Heart right ventricle (tissue), 16 donors: ENCODE data around the gene MLLT3. TPM values are rescaled to one million over a fixed set of nuclear protein-coding genes. Genes with fewer than 3 reads are reported as not detected.

Source experiments
- ATAC-seq, 8 donors: fragments of 200-7000 bp; cut with Tn5 transposase; one replicate each; pipeline ENCODE4 v1.9.1; 2020; ENCODE audit warnings: mild to moderate bottlenecking in 8 of 8, moderate library complexity in 8 of 8, moderate number of reproducible peaks in 1 of 8
- DNase-seq, 2 donors: peaks; one replicate each; pipeline ENCODE4 v3.0.0-alpha.2; 2020
- H3K27ac ChIP-seq, 10 donors: fragments of 200-600 bp; sonication (generic) in 2 of 10; one replicate each; pipeline versions ENCODE4 v1.5.0 to v1.8.0; 2020 to 2022; ENCODE audit warnings: mild to moderate bottlenecking in 3 of 10
- H3K27me3 ChIP-seq, 7 donors: fragments of 200-600 bp; one replicate each; pipeline ENCODE4 v1.8.0; 2021 to 2022; ENCODE audit warnings: mild to moderate bottlenecking in 2 of 7
- H3K36me3 ChIP-seq, 9 donors: fragments of 200-600 bp; sonication (generic) in 1 of 9; one replicate each; pipeline versions ENCODE4 v1.5.0 to v1.8.0; 2020 to 2022; ENCODE audit warnings: mild to moderate bottlenecking in 2 of 9
- H3K4me1 ChIP-seq, 9 donors: fragments of 200-600 bp; sonication (generic) in 1 of 9; one replicate each; pipeline versions ENCODE4 v1.5.0 to v1.8.0; 2020 to 2022; ENCODE audit warnings: mild to moderate bottlenecking in 4 of 9
- H3K4me3 ChIP-seq, 10 donors: fragments of 200-600 bp; sonication (generic) in 2 of 10; one replicate each; pipeline versions ENCODE4 v1.5.0 to v1.8.0; 2020 to 2022; ENCODE audit warnings: mild to moderate bottlenecking in 7 of 10, moderate library complexity in 2 of 10
- H3K9me3 ChIP-seq, 11 donors: fragments of 200-600 bp in 10 of 11; sonication (generic) in 2 of 11; one replicate each; pipeline versions ENCODE4 v1.5.0 to v1.8.0; 2013 to 2022; ENCODE audit warnings: mild to moderate bottlenecking in 2 of 11, control low read depth in 1 of 11, moderate library complexity in 1 of 11
- WGBS, 2 donors: extraction: QIAGEN DNeasy Blood & Tissue Kit; methylation state at CpG; one replicate each; pipeline ENCODE4 v1.1.7; 2013; ENCODE audit warnings: inconsistent platforms in 1 of 2; 5-methylcytosine and 5-hydroxymethylcytosine counted together
- intact Hi-C, 10 donors: fragments of 100-400 bp; cut with DNase I; formaldehyde crosslinking; loops; one replicate each; pipeline versions ENCODE4 v1.11.1 to v1.14.2; 2022
- polyA plus RNA-seq, 2 donors: library from polyadenylated mRNA; stranded (reverse); fragments of 200-250 nt; gene quantifications; one replicate each; pipeline ENCODE4 v1.2.3, GENCODE V29; 2013
- total RNA-seq, 10 donors: library from RNA; stranded (reverse); fragmentation: NEBNext Ultra II Directional in 3 of 10; extraction: Animal tissue kit (Norgen Biotek cat#: 25700) in 3 of 10; gene quantifications; one replicate each; pipeline versions ENCODE4 v1.2.1 to v1.2.4, GENCODE V29; 2021 to 2023
- TF ChIP-seq, protein P1 (sequence below), 9 donors: fragments of 200-600 bp; sonication (generic) in 2 of 9; IDR thresholded peaks; one replicate each; pipeline versions ENCODE4 v1.5.0 to v1.8.0; 2021 to 2022; ENCODE audit warnings: antibody characterized with exemption in 9 of 9, mild to moderate bottlenecking in 5 of 9, moderate library complexity in 1 of 9
- donor health status: Arrhythmogenic right ventricular cardiomyopathy.
- donor health status: ischemic (EF 13 %, LVEDD 7.1; RV severe dilation, severe dysfunction).
- donor health status: healthy with polysubstance abuse.
- donor health status: DM: no; HTN: yes; CAD: no.
- donor health status: DM: no; HTN: no; CAD: no.
- donor health status: ischemic (EF 25% LVEDD 6.9; RV normal size, moderate dysfunction).
- donor health status: ischemic (EF 25% LVEDD 5.7; RV mildly dilated, moderate dysfunction).
- donor health status: healthy.
- donor health status: DM: yes; HTN: yes; CAD: no.
- donor health status: Ischemic cardiomyopathy.
- donor health status: ischemic (EF 35%, LVEDD 5.7; RV mildly dilated, moderate dysfunction).
- donor health status: nonischemic (EF 11% LVEDD 7.7; RV severe dilation, severe dysfunction).
- donor health status: DM: yes; HTN: yes; CAD: no.
- donor health status: PGD.
- donor health status: ischemic (EF 29% LVEDD 5.4; RV normal size, mild dysfunction).
- donor health status: nonischemic (EF 23%, LVEDD 6.1; RV moderate dilation, normal function).

The MLLT3 gene
- total and polyA plus RNA-seq, 12 donors, result 4.3 to 22.7 (median 13.5) TPM

DNA sequence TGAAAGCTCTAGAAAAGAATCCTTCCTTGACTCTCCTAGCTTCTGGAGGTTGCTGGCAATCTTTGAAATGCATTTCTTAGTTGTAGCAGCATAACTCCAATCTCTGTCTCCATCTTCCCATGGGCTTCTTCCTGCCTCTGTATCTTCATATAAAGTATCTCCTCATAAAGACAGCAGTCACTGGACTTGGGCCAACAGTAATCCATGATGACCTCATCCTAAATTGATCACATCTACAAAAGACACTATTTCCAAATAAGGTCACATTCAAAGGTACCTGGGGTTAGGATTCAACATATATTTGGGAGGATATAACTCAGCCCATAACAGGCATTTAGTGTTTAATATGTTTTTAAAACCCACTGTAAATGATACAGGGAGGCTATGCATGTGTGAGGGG, 123.3 kb downstream of the MLLT3 start:
- intact Hi-C loops, result loop anchor here in 1 of 10 donors (10.0 kb wide), 1 partner anchor 56 kb away; no protein-coding TSS in a partner anchor
- TF ChIP-seq, protein P1, sequence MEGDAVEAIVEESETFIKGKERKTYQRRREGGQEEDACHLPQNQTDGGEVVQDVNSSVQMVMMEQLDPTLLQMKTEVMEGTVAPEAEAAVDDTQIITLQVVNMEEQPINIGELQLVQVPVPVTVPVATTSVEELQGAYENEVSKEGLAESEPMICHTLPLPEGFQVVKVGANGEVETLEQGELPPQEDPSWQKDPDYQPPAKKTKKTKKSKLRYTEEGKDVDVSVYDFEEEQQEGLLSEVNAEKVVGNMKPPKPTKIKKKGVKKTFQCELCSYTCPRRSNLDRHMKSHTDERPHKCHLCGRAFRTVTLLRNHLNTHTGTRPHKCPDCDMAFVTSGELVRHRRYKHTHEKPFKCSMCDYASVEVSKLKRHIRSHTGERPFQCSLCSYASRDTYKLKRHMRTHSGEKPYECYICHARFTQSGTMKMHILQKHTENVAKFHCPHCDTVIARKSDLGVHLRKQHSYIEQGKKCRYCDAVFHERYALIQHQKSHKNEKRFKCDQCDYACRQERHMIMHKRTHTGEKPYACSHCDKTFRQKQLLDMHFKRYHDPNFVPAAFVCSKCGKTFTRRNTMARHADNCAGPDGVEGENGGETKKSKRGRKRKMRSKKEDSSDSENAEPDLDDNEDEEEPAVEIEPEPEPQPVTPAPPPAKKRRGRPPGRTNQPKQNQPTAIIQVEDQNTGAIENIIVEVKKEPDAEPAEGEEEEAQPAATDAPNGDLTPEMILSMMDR (IDR thresholded peaks at IDR 0.05), result no peak
- H3K9me3 ChIP-seq, result peaks cover 0 to 5% (median 0%) of the 10 kb centered on the region in 11 donors
- H3K27me3 ChIP-seq, result no peaks in the 10 kb centered on the region
- no peak overlapping the region for H3K27ac ChIP-seq
- H3K36me3 ChIP-seq, result no peaks in the 10 kb centered on the region
- DNase-seq (no peak), ATAC-seq (no peak)
- peaks cover 0 to 26% (median 1%) of the 10 kb centered on the region in 9 donors for H3K4me1 ChIP-seq
- H3K4me3 ChIP-seq, result no peak overlapping the region

DNA sequence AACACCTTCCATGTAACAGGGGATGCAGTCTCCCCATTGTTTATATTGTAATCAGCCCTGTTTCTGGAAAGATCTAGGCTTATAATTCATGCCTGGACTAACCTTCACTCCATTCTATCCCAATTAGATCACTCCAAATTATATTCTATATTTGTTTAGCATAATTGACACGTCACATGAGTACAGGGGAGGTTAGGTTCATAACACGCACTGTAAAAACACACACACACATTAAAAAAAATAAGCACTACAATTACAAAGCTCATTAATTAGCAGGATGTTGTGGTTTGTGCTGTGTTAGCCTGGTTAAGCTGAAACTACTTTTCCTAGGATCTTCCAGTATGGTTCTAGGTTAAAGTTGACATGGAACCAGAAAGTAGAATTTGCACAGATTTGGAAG, 126.0 kb downstream of the MLLT3 start:
- Histone ChIP-seq H3K27ac (no peak overlapping the region), H3K27me3 (no peaks in the 10 kb centered on the region), H3K9me3 (no peaks in the 10 kb centered on the region), H3K36me3 (no peaks in the 10 kb centered on the region), H3K4me3 (no peak overlapping the region), H3K4me1 (peaks cover 0 to 38% (median 9%) of the 10 kb centered on the region in 9 donors)
- intact Hi-C loops, result loop anchor here in 1 of 10 donors (10.0 kb wide), 1 partner anchor 58 kb away; no protein-coding TSS in a partner anchor
- ATAC-seq (no peak), DNase-seq (no peak)
- TF ChIP-seq, protein P1 (IDR thresholded peaks at IDR 0.05), result no peak
- 93 to 98% methylated on average over 2 of the region's 2 CpGs for WGBS, 2 donors

DNA sequence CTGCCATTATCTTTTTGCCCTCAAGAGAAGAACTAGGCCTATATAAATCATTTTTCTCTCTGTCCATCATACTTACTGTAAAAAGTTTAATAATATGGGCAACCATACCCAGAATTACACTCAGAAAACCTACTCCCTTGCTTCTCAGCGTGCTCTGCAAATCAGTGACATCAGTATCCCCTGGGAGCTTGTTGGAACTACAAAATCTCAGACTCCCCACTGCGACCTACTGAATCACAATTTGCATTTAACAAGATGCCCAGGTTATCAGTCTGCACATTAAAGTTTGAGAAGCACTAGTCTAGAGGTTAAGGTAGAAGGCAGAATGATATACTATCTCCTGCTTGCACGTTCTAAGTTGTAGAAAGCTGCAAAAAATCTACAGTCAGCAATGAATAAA, 127.2 kb downstream of the MLLT3 start:
- Histone ChIP-seq H3K4me1 (peaks cover 0 to 38% (median 9%) of the 10 kb centered on the region in 9 donors), H3K36me3 (no peaks in the 10 kb centered on the region), H3K27ac (no peak overlapping the region), H3K9me3 (no peaks in the 10 kb centered on the region), H3K4me3 (no peak overlapping the region), H3K27me3 (no peaks in the 10 kb centered on the region)
- intact Hi-C loops, result loop anchor here in 2 of 10 donors (2.0 to 10.0 kb wide), 2 partner anchors 30 to 60 kb away; no protein-coding TSS in a partner anchor
- no peak for ATAC-seq
- no peak for DNase-seq
- TF ChIP-seq, protein P1 (IDR thresholded peaks at IDR 0.05), result no peak
- WGBS, 2 donors, result 60 to 66% methylated on average over 3 of the region's 3 CpGs

DNA sequence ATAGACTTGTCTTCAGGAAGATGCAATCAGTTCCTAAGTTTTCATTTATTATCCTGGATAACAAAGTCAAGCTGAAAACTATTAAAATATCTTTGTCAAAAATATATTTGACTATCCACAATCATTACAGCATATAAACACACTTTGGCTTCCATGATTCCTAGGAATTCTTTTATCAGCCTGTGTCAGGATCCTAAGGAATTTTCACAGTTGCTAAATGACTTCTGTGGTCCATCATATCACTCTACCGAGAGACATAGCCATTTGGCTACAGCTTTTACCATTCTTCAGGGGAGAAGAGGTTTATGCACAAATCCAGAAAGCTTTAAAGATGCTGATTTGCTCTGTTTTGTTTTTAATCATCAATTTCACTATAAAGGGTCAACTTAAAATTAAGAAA, 128.3 kb downstream of the MLLT3 start:
- H3K36me3 ChIP-seq, result no peaks in the 10 kb centered on the region
- no peak for ATAC-seq
- H3K9me3 ChIP-seq, result no peaks in the 10 kb centered on the region
- TF ChIP-seq, protein P1 (IDR thresholded peaks at IDR 0.05), result no peak
- DNase-seq, result no peak
- H3K27me3 ChIP-seq, result no peaks in the 10 kb centered on the region
- no peak overlapping the region for H3K27ac ChIP-seq
- H3K4me1 ChIP-seq, result peaks cover 0 to 38% (median 9%) of the 10 kb centered on the region in 9 donors
- H3K4me3 ChIP-seq, result no peak overlapping the region
- 44 to 53% methylated on average over 1 of the region's 1 CpG for WGBS, 2 donors
- intact Hi-C loops, result loop anchor here in 2 of 10 donors (2.0 to 10.0 kb wide), 2 partner anchors 29 to 61 kb away; no protein-coding TSS in a partner anchor
